ENCODE results near the gene MROH2B. TPM values are rescaled to one million over a fixed set of nuclear protein-coding genes. Genes with fewer than 3 reads are reported as not detected.

MROH2B gene
- not detected in 5 replicates for total RNA-seq (2022; extraction: Qiagen RNA extraction; ENCODE audit: low read depth)

DNA sequence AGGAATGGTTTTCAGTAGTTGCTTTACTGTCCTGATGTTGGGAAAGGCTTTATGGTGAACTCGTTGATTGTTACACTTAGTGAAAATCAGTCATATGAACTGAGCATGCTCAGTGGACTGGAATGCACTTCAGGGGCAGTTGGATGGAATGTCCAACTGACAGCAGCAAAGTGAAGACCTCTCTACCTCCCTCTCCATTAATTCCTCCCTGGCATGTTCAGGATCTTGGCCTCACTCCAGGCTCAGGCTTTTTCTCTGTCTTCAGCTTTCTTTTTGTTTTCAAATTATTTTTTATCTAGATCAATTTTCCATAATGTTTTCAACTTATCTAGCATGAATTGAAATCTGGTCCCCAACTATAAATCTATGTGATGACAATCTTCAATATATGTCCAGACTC is at the start of gene MROH2B:
Gene MROH2B, minus strand, starts transcription at position 101 of the 400 bp plus-strand sequence. CDS start 490 bp downstream, outside the sequence.

Other genes with a start within 250 kb of the MROH2B start
- gene RPL37, start 236.1 kb downstream of the MROH2B start, total RNA-seq (2022; extraction: Qiagen RNA extraction; ENCODE audit: low read depth) = 2,575 to 3,163 TPM (median 2,618 TPM) in 5 replicates
- 4.2 to 6.0 TPM (median 4.5 TPM) in 5 replicates for gene CARD6, start 230.0 kb downstream of the MROH2B start, total RNA-seq (2022; extraction: Qiagen RNA extraction; ENCODE audit: low read depth)
- not detected in 5 replicates for gene C7, start 161.8 kb downstream of the MROH2B start, total RNA-seq (2022; extraction: Qiagen RNA extraction; ENCODE audit: low read depth)
- not detected in 5 replicates for gene C6, start 142.2 kb upstream of the MROH2B start, total RNA-seq (2022; extraction: Qiagen RNA extraction; ENCODE audit: low read depth)